22Rv1 (cell line): Measurements from ENCODE around the gene SLFN12L.

ENCODE experiments used
- CTCF ChIP-seq: fragments of 450-650 bp; IDR thresholded peaks from 2 replicates; pipeline ENCODE4 v1.5.1; 2017; ENCODE audit warnings: mild to moderate bottlenecking
- ZFX ChIP-seq: fragments of 450-650 bp; IDR thresholded peaks from 2 replicates; pipeline ENCODE4 v1.6.1; 2017; ENCODE audit warnings: antibody characterized with exemption, borderline replicate concordance

DNA sequence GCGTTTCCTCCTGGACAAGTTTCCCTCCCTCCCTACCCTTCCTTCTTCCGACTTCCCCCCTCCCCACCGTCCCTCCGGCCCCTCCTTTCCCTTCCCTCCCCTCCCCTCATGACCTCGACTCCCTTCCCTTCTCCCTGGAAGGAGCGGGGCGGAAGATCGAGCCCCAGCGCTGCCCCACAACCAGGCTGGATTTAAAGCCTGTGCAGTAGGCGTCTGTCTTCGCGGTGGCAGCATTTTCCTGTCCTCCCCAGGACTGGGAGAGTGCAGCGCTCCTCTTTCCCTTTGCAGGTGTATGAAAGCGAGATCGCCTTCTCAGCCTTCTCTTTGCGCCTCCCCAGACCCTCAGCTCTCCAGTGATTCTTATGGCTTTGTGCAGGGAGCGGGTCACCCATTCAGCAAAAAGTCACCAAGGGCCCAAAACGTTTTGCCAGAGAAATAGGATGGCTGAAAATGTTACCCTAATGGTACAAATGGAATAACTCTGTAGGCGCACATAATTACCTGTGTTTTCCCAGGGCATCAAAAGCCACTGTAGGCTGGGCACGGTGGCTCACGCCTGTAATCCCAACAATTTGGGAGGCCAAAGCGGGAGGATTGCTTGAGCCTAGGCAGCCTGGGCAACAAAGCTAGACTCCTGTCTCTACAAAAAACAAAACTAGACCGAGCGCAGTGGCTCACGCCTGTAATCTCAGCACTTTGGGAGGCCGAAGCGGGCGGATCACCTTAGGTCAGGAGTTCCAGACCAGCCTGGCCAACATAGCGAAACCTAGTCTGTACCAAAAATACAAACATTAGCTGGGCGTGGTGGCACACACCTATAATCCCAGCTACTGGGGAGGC lies 40.8 kb downstream of the SLFN12L start:
- TF ChIP-seq CTCF (no peak), ZFX (no peak)
